GM21381 (cell line): ENCODE results near the gene REV3L.
"Not testable (repeated sequence)": the region's sequence is repeated elsewhere in the genome, so short reads cannot be mapped to it uniquely, and the experiment has no call there.

Experiments
- ATAC-seq: cut with Tn5 transposase; IDR thresholded peaks from one replicate; pipeline ENCODE4 v1.9.1; 2021; ENCODE audit warnings: mild to moderate bottlenecking, moderate library complexity; ENCODE audit not compliant: unreplicated experiment

Gene REV3L

DNA sequence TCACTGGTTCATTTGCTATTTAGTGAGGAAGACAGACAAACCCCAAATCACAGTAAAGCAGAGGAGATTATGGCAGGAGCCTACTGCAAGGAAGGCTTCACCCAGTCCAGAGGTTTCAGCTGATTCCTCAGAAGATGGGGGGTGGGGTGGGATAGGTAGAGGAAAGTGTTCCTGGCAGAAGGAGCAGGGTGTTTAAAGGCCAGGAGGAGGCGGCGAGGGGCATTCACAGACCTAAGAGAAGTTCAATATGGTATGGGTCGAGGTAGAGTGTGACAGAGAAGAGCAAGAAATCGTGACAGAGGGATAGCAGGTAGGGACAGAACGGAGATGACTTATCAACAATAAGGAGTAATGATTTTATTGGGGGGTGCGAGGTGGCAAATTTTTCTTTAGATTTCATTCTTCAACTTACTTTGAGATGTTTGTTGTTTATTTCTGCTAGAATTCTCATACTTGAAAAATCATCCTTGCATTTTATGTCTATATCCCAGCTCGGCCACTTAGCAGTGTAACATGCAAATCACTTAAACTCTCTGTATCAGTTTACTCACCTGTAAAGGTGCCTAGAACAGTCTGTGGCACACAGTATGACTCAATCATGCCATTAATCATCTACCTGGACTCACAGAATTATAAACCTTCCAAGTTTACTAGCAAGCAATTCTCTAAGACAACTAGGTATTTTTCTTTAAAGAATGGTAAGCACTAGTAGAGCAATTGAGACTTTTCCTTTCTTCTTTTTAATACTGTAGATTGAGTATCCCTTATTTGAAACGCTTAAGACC is 176.7 kb downstream of the REV3L start:
- no peak for ATAC-seq

DNA sequence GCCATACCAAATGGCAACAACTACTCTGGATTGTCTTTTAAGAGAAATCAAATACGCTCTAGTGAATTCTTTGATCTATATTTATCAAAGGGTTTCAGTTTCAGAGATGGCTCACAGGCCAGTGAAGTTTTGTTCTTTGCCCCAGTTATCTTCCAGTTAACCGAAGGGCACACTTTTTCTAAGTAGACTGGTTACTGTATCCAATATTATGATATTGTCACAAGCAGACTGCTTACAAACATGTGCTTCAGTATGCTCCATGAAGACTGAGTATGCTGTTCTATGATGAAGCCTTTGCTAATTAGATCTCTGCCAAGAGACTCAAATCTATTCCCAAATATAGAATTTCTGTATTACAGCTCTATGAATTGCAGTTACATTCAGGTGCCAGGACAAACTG is 181.1 kb downstream of the REV3L start:
- ATAC-seq = no peak

DNA sequence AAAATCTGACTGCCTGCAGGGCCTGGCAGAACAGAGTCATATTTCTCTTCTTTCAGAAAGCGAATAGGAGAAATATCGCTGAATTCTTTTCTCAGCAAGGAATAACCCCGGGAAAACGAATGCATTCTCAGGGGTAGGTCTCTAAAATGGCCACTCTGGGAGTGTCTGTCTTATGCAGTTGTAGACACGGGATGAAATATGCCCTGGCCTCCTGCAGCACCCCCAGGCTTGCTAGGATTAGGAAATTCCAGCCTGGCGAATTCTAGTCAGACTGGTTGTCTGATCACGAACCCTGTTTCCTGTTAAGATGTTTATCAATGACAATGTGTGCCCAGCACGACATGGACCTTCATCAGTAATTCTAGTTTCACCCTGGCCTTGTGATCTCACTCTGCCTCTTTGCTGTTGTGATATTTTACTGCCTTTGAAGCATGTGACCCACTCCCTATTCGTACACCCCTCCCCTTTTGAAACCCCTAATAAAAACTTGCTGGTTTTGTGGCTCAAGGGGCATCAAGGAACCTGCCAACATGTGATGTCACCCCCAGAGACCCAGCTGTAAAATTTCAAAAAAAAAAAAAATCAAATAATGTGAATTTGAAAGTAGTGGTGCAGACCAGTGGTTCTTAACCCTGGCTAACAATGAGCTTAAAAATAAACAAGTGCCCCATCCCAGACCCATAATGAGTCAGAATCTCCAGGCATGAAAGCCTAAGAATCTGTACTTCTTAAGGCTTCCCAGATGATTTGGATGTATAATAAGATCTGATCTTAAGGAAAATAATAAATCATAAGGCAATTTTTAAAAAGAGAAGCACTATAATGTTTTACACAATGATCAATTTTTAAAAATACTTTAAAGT is 181.8 kb downstream of the REV3L start:
- ATAC-seq = not testable (repeated sequence)

DNA sequence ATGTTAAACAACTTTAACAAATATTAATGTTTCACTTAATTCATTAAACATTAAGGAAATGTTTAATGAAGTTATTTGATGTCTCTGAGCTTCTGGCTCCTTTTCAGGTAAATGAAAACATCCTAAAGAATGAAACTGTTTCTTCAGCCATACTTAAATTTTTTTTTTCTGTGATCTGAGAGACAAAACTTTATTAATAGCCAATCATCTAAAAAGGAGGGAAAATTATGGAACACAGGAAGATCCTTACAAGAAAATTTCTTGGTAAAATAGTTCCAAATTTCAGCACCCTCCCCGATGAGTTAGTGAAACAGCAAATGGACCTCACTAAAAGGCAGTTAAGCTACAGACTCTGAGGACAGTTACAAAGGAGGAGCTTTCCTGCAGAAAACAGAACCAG is 185.2 kb downstream of the REV3L start:
- ATAC-seq = no peak

DNA sequence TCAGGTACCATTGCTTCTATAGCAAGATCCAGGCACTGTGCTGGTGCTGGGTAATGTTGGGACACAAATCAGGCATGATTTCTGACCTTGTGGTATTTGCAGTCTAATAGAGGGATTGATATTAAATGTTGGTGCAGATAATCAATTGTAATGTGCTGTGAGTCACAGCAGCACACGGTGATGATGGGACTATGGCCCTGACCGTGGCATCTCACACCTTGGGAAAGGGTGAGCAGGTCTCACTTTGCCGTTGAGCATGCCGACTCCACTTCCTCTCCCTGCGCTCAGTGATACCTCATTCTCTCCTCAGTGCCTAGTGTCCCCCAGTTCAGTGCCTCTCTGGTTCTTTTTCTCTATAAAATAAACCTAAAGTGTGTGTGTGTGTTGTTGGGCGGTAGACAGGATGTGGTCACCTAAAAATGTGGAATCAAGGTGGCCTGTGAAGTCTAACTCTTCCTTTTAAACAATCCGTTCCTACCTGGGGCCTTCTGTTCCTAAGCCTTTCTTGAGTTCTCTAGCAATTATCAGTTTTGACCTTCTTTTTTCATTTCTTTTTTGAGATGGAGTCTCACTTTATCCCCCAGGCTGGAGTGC is 188.5 kb downstream of the REV3L start:
- ATAC-seq = no peak

DNA sequence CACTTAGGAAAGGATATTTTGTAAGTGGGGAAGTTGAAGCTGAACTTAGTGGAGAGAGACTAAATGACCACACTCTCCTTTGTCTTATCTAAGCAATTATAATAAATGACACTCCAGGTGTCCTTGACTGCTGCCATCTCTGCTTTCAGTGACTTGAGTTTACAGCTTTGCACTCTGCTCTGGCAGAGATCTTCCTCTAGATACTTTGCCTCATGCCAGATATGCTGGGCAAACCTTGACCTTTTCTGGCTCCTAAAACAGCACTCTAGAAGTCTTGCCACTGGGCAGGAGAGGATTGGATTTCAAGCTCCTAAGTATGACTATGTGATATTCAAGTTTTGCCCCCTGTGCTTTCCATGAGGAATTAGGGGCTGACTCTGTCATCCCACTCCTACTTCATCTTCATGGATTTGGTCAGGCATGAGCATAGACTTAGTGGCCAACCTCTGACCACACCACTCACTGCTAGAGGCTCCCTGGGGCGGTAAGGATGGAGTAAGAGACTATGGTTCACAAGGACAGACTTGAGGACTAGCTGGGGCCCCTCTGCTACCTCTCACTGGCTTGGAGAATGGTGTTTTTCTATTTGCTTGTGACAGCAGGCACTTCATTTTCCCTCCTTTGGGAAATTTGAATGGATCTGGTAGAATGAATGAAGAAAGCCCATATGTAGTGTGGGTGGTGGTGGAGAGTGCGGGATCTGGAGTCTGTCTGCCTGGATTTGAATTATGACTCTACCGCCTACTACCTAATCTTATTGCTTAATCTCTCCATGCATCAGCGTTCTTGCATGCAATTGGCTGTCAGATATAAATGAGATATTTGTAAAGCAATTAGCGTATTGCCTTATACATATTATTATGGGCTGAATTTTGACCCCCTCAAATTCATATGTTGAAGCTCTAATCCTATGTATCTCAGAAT is 191.4 kb downstream of the REV3L start:
- no peak for ATAC-seq

DNA sequence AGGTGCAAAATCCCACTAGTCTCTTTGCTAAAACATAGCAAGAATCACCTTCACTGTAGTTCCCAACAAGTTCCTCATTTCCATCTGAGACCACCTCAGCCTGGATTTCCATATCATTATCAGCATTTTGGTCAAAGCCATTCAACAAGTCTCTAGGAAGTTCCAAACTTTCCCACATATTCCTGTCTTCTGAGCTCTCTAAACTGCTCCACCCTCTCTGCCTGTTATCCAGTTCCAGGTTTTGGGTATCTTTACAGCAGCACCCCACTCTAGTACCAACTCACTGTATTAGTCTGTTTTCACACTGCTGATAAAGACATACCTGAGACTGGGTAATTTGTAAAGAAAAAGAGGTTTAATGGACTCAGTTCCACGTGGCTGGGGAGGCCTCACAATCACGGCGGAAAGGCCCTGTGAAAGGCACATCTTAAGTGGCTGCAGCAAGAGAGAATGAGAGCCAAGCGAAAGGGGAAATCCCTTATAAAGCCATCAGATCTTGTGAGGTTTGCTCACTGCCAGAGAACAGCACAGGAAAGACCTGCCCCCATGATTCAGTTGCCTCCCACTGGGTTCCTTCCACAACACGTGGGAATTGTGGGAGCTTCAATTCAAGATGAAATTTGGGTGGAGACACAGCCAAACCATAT is 192.2 kb downstream of the REV3L start:
- not testable (repeated sequence) for ATAC-seq

DNA sequence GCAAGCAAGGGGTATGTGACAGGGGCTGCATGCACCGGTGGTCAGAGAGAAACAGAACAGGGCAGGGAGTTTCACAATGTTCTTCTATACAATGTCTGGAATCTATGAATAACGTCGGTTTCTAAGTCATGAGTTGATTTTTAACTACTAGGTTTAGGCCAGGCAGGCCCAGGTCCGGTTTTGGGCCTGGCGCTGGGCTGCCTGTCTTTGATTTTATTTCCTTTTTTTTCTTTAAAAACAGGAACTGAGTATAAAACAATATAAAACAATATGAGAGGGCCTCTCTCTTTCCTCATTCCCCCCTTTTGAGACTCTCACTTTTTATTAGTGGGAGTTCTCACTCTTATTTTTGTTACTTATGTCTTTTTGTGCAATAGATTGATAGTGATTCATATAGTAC is 198.7 kb downstream of the REV3L start:
- ATAC-seq = not testable (repeated sequence)

DNA sequence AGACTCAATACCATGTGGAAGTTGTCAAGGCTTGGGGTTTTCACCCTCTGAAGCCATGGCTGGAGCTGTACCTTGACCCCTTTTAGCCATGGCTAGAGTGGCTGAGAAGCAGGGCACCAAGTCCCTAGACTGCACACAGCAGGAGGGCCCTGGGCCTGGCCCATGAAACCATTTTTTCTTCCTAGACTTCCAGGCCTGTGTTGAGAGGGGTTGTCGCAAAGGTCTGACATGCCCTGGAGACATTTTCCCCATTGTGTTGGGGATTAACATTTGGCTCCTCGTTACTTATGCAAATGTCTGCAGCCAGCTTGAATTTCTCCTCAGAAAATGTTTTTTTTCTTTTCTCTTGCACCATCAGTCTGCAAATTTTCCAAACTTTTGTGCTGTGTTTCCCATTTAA is 199.3 kb downstream of the REV3L start:
- ATAC-seq = no peak

DNA sequence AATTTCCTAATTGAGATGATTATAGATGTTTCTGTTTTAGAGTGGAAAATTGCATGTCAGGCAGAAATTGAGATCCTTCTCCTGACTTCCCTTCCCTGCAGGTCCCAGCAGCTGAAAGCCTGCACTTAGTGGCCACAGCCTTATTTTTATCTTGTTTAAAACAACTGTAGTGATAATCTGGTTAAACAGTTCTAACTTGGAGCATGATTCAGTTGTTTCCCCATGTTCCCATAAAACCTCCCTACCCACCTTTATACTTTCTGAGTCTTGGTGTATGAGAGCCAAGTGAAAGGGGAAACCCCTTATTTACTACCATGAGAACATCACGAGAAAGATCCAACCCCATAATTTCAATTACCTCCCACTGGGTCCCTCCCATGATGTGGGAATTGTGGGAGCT is 200.5 kb downstream of the REV3L start:
- ATAC-seq = no peak

DNA sequence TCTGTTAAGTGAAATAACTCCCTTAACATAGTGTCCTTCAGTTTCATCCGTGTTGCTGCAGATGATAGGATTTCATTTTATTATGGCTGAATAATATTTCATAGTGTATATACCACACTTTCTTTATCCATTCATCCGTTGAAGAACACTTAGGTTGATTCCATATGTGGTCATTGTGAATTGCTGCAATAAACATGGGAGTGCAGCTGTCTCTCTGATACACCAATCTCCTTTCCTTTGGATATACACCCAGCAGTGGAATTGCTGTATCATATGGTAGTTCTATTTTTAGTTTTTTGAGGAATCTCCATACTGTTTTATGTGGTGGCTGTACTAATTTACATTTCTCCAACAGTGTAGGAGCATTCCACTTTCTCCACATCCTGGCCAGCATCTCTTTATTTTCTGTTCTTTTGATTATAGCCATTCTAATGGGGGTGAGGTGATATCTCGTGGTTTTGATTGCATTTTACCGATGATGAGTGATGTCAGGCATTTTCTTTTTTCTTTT is 202.5 kb downstream of the REV3L start:
- no peak for ATAC-seq

DNA sequence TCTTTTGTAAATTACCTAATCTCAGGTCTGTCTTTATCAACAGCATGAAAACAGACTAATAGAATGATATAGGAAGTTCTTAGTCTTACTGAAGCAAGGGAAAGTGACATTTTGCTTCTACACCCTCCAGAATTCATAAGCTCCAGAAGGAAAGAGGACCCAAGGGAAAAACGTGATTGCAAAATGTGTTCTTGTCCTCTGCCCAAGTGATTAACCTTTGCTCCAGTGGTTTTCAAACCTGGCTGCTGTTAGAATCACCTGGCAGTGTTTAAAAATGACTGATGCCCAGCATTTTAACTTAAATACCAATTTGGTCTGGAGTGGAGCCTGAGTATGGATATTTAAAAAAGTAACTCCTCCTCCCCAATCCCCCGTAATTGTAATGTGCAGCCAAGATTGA is 204.3 kb downstream of the REV3L start:
- ATAC-seq = no peak

DNA sequence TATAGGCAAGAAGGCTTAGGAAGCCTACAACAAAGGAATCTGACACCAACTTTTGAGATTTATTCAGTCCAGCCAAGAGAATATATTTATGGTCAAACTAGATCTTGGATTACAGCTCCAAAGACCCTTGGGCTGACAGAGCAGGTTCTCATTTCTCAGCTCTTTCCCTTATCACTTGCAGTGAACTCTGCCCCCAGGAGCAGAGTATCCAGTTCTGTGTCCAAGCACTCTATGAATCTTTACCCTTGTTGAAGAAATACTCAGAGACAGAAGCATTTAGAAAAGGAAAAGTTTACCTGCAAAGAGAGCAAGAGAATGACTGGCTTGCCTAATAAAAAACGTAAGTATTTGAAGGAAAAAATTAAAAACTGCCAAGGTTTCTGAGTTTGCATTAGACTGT is 205.2 kb downstream of the REV3L start:
- no peak for ATAC-seq

DNA sequence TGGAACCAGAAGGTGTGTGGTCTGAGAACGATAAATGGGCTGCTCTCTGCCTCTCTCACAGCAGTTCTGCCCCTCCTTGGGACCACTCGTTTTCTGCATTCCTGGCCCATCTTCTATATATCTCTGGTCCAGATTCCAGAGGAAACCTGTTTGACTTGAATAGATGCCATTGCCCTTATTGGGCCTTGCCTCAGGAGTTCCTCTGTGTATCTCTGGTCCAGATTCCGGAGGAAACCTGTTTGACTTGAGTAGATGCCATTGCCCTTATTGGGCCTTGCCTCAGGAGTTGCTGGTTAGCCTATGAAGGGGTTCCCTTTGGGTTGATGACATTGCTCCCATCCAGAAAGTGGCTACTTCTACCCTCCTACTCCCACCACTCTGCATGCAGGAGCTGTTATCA is 206.3 kb downstream of the REV3L start:
- ATAC-seq = no peak

DNA sequence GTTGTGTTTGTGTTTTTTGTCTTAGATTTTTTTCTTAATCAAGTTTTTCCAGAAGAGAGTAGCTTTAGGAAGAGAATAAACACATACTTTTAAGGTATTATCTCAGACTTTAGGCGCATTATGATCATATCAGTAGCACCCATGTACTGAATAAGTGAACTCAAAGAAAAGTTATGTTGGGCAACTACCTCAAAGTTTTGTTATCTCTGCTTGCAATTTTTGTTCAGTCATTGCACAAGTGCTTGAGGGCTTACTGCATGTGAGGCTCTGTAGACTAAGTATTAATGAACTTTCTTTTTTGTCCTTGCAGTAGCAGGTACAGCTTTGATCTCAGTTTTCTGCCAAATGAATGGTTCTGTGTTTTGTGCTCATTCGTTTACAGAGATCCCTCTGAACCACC is 206.7 kb downstream of the REV3L start:
- no peak for ATAC-seq

DNA sequence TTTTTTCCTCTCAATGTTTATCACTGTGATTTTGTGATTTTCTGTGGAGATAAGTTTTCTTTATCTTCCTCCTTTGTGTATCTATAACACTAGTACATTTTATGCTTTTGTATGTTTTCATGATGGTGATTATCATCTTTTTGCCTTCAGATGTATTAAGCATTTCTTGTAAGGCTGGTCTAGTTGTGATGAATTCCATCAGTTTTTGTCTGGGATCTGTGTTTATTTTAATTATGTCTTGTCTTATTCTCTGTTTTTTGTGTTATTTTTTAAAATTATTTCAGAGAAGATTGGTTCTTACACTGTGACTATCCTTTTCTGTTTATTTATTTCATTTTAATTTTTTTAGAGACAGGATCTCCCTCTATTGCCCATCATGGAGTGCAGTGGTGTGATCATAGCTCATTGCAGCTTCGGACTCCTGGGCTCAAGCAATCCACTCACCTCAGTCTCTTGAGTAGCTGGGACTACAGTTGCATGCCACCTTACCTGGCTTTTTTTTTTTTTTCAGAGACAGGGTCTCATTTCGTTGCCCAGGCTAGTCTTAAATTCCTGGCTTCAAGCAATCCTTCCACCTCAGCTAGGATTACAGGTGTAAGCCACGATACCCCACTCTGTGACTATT is 208.3 kb downstream of the REV3L start:
- no peak for ATAC-seq

DNA sequence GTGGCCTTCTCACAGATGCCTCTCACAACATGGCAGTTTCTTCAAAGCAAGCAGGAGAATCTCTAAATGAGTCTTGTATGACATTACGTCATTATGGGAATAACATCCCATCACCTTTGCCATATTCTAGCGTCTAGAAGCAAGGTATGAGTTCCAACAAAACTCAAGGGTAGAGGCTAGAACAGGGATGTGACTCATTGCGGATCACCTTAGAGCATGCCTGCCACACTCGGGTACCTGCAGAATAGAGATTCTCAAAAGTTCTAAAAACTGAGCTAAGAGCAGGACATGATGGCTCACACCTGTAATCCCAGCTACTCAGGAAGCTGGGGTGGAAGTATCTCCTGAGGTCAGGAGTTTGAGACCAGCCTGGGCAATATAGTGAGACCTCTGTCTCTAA is 212.9 kb downstream of the REV3L start:
- no peak for ATAC-seq

DNA sequence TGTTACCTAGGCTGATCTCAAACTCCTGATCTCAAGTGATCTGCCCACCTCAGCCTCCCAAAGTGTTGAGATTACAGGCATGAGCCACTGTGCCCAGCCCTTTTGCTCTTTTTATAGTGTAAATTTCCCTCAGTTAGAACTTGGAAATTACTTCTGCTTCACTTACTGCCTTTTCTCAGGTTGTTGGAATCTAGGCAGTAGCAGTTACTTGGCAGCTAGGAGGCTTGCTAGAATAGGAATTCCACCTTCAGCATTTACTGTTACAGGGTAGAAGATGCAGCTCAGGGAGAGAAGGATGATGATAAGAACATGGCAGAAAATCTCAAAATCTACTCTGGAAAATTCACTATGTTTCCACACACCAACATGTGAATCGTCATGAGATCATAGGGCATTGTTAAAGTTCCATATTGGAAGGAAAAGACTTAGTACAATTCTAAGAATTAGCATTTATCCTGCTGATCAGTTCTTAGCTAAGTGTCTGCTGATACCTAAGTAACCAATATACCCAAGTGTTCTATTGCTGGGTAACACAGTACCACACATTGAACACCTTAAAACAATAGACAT is 213.5 kb downstream of the REV3L start:
- no peak for ATAC-seq

DNA sequence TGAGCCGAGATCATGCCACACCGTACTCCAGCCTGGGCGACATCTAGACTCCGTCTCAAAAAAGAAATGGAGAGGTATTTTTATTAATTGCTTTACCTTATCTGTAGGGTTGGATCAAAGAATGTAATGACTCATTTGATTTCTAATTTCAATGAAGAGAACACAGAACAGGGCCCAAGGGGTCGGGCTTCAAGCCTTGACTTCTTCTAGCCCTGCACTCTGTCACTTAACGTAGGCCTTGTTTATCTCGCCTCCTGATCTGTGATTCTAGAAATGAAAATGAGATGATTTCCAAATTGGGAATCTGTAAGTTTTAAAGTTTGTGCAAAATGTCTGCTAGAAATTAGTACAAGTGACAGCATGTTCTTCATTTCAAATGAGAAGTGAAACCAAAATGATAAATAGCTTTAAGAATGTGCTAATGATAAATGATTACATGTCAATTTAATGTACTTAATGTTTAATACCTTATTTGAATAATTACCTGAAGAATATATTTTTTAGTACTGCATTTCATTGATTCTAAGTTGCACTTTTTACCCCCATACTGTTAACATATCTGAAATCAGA is 215.2 kb downstream of the REV3L start:
- ATAC-seq = no peak
